ENCODE measurements around the gene SLC48A1. TPM values are rescaled to one million over a fixed set of nuclear protein-coding genes. Genes with fewer than 3 reads are reported as not detected.

The SLC48A1 gene
- total RNA-seq (2022) (19.4 and 20.2 TPM in 2 replicates), Bru-seq, nascent RNA (percentile 58 among the genes with signal in this experiment), BruChase-seq, experiment 1, labeled RNA remaining after a 6-hour chase (percentile 55 among the genes with signal in this experiment), BruChase-seq, experiment 2, labeled RNA remaining after a 2-hour chase (percentile 52 among the genes with signal in this experiment)
- long read RNA-seq, transcript SLC48A1-201 (3 exons, 3,010 nt) = major isoform, 24 of 41 reads
- long read RNA-seq, partial matches to known transcripts = 2 of 41 reads
- long read RNA-seq, other reads (novel, unspliced or antisense) = 15 of 41 reads

- CTCF ChIA-PET = interaction anchor here (0.6 to 38.2 kb wide), 10 partner anchors 9 to 261 kb away, joined by 3 to 843 read pairs (median 3); partner anchors contain the start of gene RAPGEF3
- no TSS peak for BruUV-seq (replicated peaks)
- Mint-ChIP-seq H3K9me3 (ENCODE audit: unreplicated experiment) (no peaks in the 10 kb centered on the region), H3K36me3 (ENCODE audit: insufficient read depth, unreplicated experiment) (no peaks in the 10 kb centered on the region), H3K4me1 (ENCODE audit: insufficient read depth, unreplicated experiment) (peaks cover 18% of the 10 kb centered on the region), H3K27me3 (ENCODE audit: insufficient read depth, unreplicated experiment) (no peaks in the 10 kb centered on the region), H3K27ac (ENCODE audit: low read depth, unreplicated experiment) (peak within 1 kb of the TSS; percentile 59), H3K4me3 (ENCODE audit: unreplicated experiment) (peak within 1 kb of the TSS; percentile 74)
- TF ChIP-seq CTCF (IDR thresholded peaks at IDR 0.05; ENCODE audit: unreplicated experiment) = no peak
- POLR2A ChIA-PET = interaction anchor here (1.0 to 2.7 kb wide), 7 partner anchors 15 to 66 kb away, joined by 3 to 19 read pairs (median 5); no protein-coding TSS in a partner anchor
- DNase-seq (ENCODE audit: unreplicated experiment) = peak; percentile 61
- intact Hi-C loops (cut with micrococcal nuclease) = no loop called here
Observed at GRCh38 chr12:47773062-47773857, at the start of gene SLC48A1. Gene SLC48A1, plus strand, starts transcription at chr12:47773238. Its CDS starts 67 bp downstream, at chr12:47773305.

- Mint-ChIP-seq H3K4me3 (ENCODE audit: unreplicated experiment) (no peak within 1 kb of the TSS), H3K27ac (ENCODE audit: low read depth, unreplicated experiment) (no peak within 1 kb of the TSS), H3K4me1 (ENCODE audit: insufficient read depth, unreplicated experiment) (peaks cover 12% of the 10 kb centered on the region), H3K27me3 (ENCODE audit: insufficient read depth, unreplicated experiment) (no peaks in the 10 kb centered on the region), H3K9me3 (ENCODE audit: unreplicated experiment) (no peaks in the 10 kb centered on the region), H3K36me3 (ENCODE audit: insufficient read depth, unreplicated experiment) (peaks cover 6% of the 10 kb centered on the region)
- intact Hi-C loops (cut with micrococcal nuclease) = no loop called here
- TF ChIP-seq CTCF (IDR thresholded peaks at IDR 0.05; ENCODE audit: unreplicated experiment) = no peak
- CTCF ChIA-PET = interaction anchor here (1.1 to 11.6 kb wide), 5 partner anchors 10 to 115 kb away, joined by 3 to 173 read pairs (median 4); no protein-coding TSS in a partner anchor
- POLR2A ChIA-PET = no interaction called here
- BruUV-seq (replicated peaks) = no TSS peak
- no peak for DNase-seq (ENCODE audit: unreplicated experiment)
Observed at GRCh38 chr12:47725091-47725772, 47.8 kb upstream of the SLC48A1 start, which contains the start of gene ENDOU. Gene ENDOU, minus strand, starts transcription at chr12:47725490. Its CDS starts 77 bp downstream, at chr12:47725413.

- peaks cover 17% of the 10 kb centered on the region for H3K4me1 Mint-ChIP-seq (ENCODE audit: insufficient read depth, unreplicated experiment)
- H3K27me3 Mint-ChIP-seq (ENCODE audit: insufficient read depth, unreplicated experiment) = no peaks in the 10 kb centered on the region
- POLR2A ChIA-PET = no interaction called here
- no peaks in the 10 kb centered on the region for H3K9me3 Mint-ChIP-seq (ENCODE audit: unreplicated experiment)
- no peak for TF ChIP-seq CTCF (IDR thresholded peaks at IDR 0.05; ENCODE audit: unreplicated experiment)
- H3K36me3 Mint-ChIP-seq (ENCODE audit: insufficient read depth, unreplicated experiment) = peaks cover 6% of the 10 kb centered on the region
- intact Hi-C loops (cut with micrococcal nuclease) = no loop called here
- no peak overlapping the region for H3K4me3 Mint-ChIP-seq (ENCODE audit: unreplicated experiment)
- no peak for DNase-seq (ENCODE audit: unreplicated experiment)
- CTCF ChIA-PET = interaction anchor here (1.4 to 11.6 kb wide), 3 partner anchors 11 to 54 kb away, joined by 4 to 173 read pairs (median 28); no protein-coding TSS in a partner anchor
- BruUV-seq (replicated peaks) = no TSS peak
- H3K27ac Mint-ChIP-seq (ENCODE audit: low read depth, unreplicated experiment) = no peak overlapping the region
Observed at GRCh38 chr12:47725893-47726292, 47.1 kb upstream of the SLC48A1 start.
